ENCODE measurements around the gene COL18A1. TPM values are rescaled to one million over a fixed set of nuclear protein-coding genes. Genes with fewer than 3 reads are reported as not detected.

The COL18A1 gene
- polyA plus RNA-seq, 1 experiment: 25.3 TPM

- Histone ChIP-seq H3K27me3 (ENCODE audit: control insufficient read depth, insufficient read depth, low read length) (no peaks in the 10 kb centered on the region), H3K9me3 (ENCODE audit: control insufficient read depth, insufficient read depth, low read length) (no peaks in the 10 kb centered on the region; the same call in 1 of the 2 replicates), H3K27ac (ENCODE audit: low read depth, low read length) (no peak overlapping the region), H3K4me3 (ENCODE audit: low read depth, low read length) (no peak overlapping the region)
- DNase-seq (ENCODE audit: low read depth, low spot score): no peak
- TF ChIP-seq CTCF (IDR thresholded peaks at IDR 0.05; ENCODE audit: low read depth, low read length): no peak
- ChIA-PET CTCF (no interaction called here), POLR2A (no interaction called here)
Measured at GRCh38 chr21:45421071-45421845, 16.3 kb downstream of the COL18A1 start.

- CTCF ChIA-PET: no interaction called here
Measured at GRCh38 chr21:45421846-45422775, 17.1 kb downstream of the COL18A1 start.

GRCh38 chr21:45423201-45423955, 18.4 kb downstream of the COL18A1 start:
- ChIA-PET POLR2A (interaction anchor here (0.5 kb wide), 1 partner anchor 191 kb away, joined by 3 read pairs; no protein-coding TSS in a partner anchor), CTCF (interaction anchor here (0.6 kb wide), 1 partner anchor 531 kb away, joined by 3 read pairs; no protein-coding TSS in a partner anchor)
- DNase-seq (ENCODE audit: low read depth, low spot score): no peak
- no peak for TF ChIP-seq CTCF (IDR thresholded peaks at IDR 0.05; ENCODE audit: low read depth, low read length)
- Histone ChIP-seq H3K4me3 (ENCODE audit: low read depth, low read length) (no peak overlapping the region), H3K27ac (ENCODE audit: low read depth, low read length) (no peak overlapping the region), H3K27me3 (ENCODE audit: control insufficient read depth, insufficient read depth, low read length) (no peaks in the 10 kb centered on the region), H3K9me3 (ENCODE audit: control insufficient read depth, insufficient read depth, low read length) (peaks cover 4% of the 10 kb centered on the region; the same call in 1 of the 2 replicates)

More at GRCh38 chr21:45421846-45422775, 17.1 kb downstream of the COL18A1 start:
- H3K27me3 ChIP-seq (ENCODE audit: control insufficient read depth, insufficient read depth, low read length): no peaks in the 10 kb centered on the region
- no peak for DNase-seq (ENCODE audit: low read depth, low spot score)
- POLR2A ChIA-PET: no interaction called here
- no peak overlapping the region for H3K27ac ChIP-seq (ENCODE audit: low read depth, low read length)
- no peaks in the 10 kb centered on the region; the same call in 1 of the 2 replicates for H3K9me3 ChIP-seq (ENCODE audit: control insufficient read depth, insufficient read depth, low read length)
- no peak for TF ChIP-seq CTCF (IDR thresholded peaks at IDR 0.05; ENCODE audit: low read depth, low read length)
- H3K4me3 ChIP-seq (ENCODE audit: low read depth, low read length): no peak overlapping the region

GRCh38 chr21:45423968-45424853, 19.2 kb downstream of the COL18A1 start:
- ChIA-PET POLR2A (interaction anchor here (0.7 kb wide), 1 partner anchor 10 kb away, joined by 3 read pairs; no protein-coding TSS in a partner anchor), CTCF (no interaction called here)
- H3K9me3 ChIP-seq (ENCODE audit: control insufficient read depth, insufficient read depth, low read length): peaks cover 7% of the 10 kb centered on the region; the same call in 1 of the 2 replicates
- no peak for DNase-seq (ENCODE audit: low read depth, low spot score)
- no peak for TF ChIP-seq CTCF (IDR thresholded peaks at IDR 0.05; ENCODE audit: low read depth, low read length)
- no peaks in the 10 kb centered on the region for H3K27me3 ChIP-seq (ENCODE audit: control insufficient read depth, insufficient read depth, low read length)
- H3K4me3 ChIP-seq (ENCODE audit: low read depth, low read length): no peak overlapping the region
- H3K27ac ChIP-seq (ENCODE audit: low read depth, low read length): no peak overlapping the region
